ENCODE results near the gene STX16. TPM values are rescaled to one million over a fixed set of nuclear protein-coding genes. Genes with fewer than 3 reads are reported as not detected.

The STX16 gene
- total RNA-seq, 1 donor from 2014 or later, result 60.6 TPM

- DNase-seq (ENCODE audit: low read depth), result no peak
Observed at GRCh38 chr20:58652606-58653294, 1.7 kb downstream of the STX16 start.

- no peak for DNase-seq (ENCODE audit: low read depth)
Observed at GRCh38 chr20:58654337-58654736, 3.3 kb downstream of the STX16 start.

DNA sequence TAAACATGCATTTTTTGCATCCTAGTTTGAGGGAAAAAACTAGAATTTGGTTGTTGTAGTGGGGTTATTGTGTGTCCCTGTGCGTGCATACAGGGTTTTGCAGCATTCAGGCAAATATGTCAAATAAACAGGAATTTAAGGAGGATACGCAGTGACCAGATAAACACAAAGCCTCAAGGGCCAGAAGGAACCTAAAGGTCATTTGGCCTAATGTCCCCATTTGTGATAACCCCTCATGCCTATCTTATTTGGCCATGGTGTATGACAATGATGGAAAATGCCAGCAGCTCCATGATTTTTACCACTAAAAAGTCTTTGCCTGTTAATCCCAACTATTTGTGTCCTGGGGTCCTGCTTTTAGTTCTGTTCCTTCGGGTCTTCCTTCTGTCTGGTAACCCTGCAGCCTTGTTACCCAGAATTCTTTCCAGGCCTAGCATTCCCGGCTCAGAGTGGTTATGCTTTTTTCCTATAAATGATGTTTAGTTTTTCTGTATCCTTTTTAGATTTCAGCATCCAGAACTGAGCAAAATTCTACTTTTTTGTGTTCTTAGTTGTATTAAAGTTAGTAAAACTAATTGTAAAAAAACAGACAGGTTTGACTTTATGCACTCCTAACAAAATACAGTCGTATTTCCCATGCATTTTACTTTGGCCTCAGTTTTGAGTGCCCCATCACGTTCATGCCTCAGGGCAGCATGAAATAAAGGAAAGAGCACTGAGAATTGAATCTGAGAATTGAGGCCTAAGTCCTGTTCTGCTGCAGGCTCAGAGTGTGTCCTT, 4.4 kb downstream of the STX16 start:
- no peak for DNase-seq (ENCODE audit: low read depth)

GRCh38 chr20:58656831-58657230, 5.7 kb downstream of the STX16 start:
- DNase-seq (ENCODE audit: low read depth), result no peak

- DNase-seq (ENCODE audit: low read depth), result no peak
Observed at GRCh38 chr20:58657262-58657661, 6.2 kb downstream of the STX16 start.

- DNase-seq (ENCODE audit: low read depth), result no peak
Observed at GRCh38 chr20:58657986-58658385, 6.9 kb downstream of the STX16 start.

- DNase-seq (ENCODE audit: low read depth), result no peak
Observed at GRCh38 chr20:58658760-58659159, 7.7 kb downstream of the STX16 start.

GRCh38 chr20:58659841-58660240, 8.8 kb downstream of the STX16 start:
- DNase-seq (ENCODE audit: low read depth), result peak; percentile 41

DNA sequence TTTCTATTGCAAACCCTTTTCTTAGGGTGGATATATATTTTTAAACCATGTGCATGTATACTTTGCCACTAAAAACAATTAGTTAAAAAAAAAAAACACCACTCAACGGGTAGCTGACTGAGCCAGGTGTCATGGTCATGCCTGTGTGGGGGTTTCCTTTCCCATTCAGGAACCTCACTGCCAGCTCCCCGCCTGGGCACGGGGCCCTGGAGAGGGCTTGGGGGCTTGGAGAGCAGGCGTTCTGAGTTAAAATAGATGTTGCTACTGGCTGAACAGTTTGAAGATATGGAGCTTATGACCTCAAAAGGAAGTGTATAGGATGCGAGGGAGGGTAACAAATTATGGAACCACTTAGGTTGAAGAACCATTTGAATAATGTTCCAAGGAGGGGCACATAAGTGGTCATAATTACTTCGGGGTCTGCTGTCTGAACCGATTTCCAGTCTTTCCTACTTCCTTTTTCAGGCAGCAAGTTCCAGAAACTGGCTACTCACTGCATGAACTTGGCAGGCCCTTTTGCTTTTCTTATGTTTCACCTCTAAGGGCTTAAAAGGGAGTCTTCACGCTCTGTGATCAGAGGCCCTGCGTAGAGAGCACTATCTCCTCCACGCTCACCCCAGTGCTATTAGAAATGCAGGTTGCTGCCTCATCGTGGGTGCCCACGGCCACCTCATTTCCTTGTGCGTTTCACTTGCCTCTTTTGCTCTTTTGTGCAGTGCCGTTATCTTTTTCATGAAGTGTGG, 9.9 kb downstream of the STX16 start:
- no peak for DNase-seq (ENCODE audit: low read depth)

GRCh38 chr20:58661598-58662473, 10.8 kb downstream of the STX16 start:
- no peak for DNase-seq (ENCODE audit: low read depth)

GRCh38 chr20:58664331-58664730, 13.2 kb downstream of the STX16 start:
- no peak for DNase-seq (ENCODE audit: low read depth)

- DNase-seq (ENCODE audit: low read depth), result no peak
Observed at GRCh38 chr20:58664883-58665282, 13.8 kb downstream of the STX16 start.

DNA sequence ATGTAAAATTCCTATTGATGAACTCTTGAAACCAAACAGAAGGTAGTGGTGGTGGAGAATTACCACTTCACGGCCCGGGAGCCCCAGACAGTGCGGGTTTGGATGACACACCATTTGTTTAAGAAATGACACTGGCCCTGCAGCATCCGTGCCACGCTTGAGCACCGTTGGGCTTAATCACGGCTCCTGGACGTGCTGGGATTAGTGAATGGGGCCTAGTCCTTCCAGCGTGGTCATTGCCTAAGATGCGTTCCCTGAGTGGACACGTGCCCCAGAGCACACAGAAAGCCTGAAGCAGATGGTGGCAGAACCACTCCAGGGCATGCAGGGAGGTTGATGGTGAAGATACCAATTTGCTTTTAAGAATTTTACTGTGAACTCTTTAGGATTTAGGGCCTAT, 14.5 kb downstream of the STX16 start:
- peak; percentile 48 for DNase-seq (ENCODE audit: low read depth)

- peak; percentile 75 for DNase-seq (ENCODE audit: low read depth)
Observed at GRCh38 chr20:58666702-58667101, 15.6 kb downstream of the STX16 start.

- DNase-seq (ENCODE audit: low read depth), result no peak
Observed at GRCh38 chr20:58667975-58668374, 16.9 kb downstream of the STX16 start.

- no peak for DNase-seq (ENCODE audit: low read depth)
Observed at GRCh38 chr20:58668901-58669286, 17.8 kb downstream of the STX16 start.

- DNase-seq (ENCODE audit: low read depth), result no peak
Observed at GRCh38 chr20:58669287-58670006, 18.4 kb downstream of the STX16 start.

DNA sequence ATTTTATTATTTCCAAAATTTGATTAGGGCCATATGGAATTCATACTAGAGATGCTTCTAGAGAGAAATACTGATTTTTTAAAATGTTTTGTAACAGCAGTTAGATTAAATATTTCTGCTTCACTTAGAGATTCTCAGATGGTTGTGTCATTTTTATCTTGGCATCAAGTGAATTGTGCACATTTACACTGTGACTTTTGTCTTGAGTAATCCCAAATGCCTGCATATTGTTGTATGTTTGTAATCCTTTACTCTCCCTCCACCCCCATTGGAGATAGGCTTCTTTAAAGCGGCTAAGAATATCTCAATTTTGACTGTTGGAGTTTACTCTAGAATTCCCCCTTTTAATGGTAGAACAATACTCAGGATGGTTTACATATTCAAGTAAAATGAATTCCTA, 19.0 kb downstream of the STX16 start:
- DNase-seq (ENCODE audit: low read depth), result no peak

- DNase-seq (ENCODE audit: low read depth), result no peak
Observed at GRCh38 chr20:58670659-58671058, 19.6 kb downstream of the STX16 start.

DNA sequence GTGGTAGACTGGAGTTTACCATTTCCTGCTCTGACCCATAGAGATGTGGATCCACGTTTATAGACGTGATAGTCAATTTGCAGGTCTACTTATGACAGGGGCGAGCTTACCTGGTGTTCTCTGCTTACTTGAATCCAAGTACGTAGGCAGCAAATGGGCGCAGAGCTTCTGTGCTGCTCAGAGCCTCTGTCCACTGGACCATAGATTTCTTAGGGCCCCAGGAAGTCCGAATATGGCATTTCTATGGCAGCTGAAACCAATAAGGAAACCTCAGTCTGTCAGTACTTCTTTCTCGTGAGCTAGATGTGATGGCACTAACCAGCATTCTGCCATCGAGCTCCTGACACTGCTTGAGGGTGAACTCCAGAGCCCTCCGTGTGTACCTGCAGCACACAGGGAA, 22.0 kb downstream of the STX16 start:
- DNase-seq (ENCODE audit: low read depth), result no peak

GRCh38 chr20:58675146-58675584, 24.1 kb downstream of the STX16 start:
- DNase-seq (ENCODE audit: low read depth), result no peak

All from renal cortical epithelial cell (primary cell).